Psoas muscle (tissue), 8 donors: Measurements from ENCODE around the gene RAB5IF. TPM values are rescaled to one million over a fixed set of nuclear protein-coding genes. Genes with fewer than 3 reads are reported as not detected.

Experiments used
- ATAC-seq, 4 donors: fragments of 200-7000 bp; cut with Tn5 transposase; one replicate each; pipeline ENCODE4 v1.9.1; 2020; ENCODE audit warnings: moderate library complexity in 3 of 4, mild to moderate bottlenecking in 2 of 4
- DNase-seq, 2 donors: peaks; one replicate each; pipeline ENCODE4 v3.0.0-alpha.2; 2020
- H3K27ac ChIP-seq: fragments of 200-600 bp; one replicate; pipeline ENCODE4 v1.8.0; 2022
- H3K27me3 ChIP-seq, 3 donors: fragments of 200-600 bp in 1 of 3; one replicate each; pipeline versions ENCODE4 v1.6.1 to v1.8.0; 2013 to 2022; ENCODE audit warnings: low read length in 2 of 3, mild to moderate bottlenecking in 2 of 3, moderate library complexity in 1 of 3; ENCODE audit not compliant: insufficient read depth in 3 of 3
- H3K36me3 ChIP-seq, 2 donors: fragments of 200-600 bp in 1 of 2; one replicate each; pipeline versions ENCODE4 v1.6.1 to v1.8.0; 2013 to 2022; ENCODE audit warnings: low read depth in 1 of 2, mild to moderate bottlenecking in 1 of 2, moderate library complexity in 1 of 2; ENCODE audit not compliant: insufficient read depth in 1 of 2
- H3K4me1 ChIP-seq: fragments of 200-600 bp; one replicate; pipeline ENCODE4 v1.8.0; 2022
- H3K4me3 ChIP-seq: fragments of 200-600 bp; one replicate; pipeline ENCODE4 v1.8.0; 2022; ENCODE audit warnings: mild to moderate bottlenecking
- H3K9me3 ChIP-seq: fragments of 200-600 bp; one replicate; pipeline ENCODE4 v1.8.0; 2022
- CTCF ChIP-seq: fragments of 200-600 bp; IDR thresholded peaks from one replicate; pipeline ENCODE4 v1.8.0; 2022; ENCODE audit warnings: antibody characterized with exemption
- WGBS, 3 donors: extraction: QIAGEN DNeasy Blood & Tissue Kit; methylation state at CpG; one replicate each; pipeline versions ENCODE4 v1.1.6 to v1.1.7; 2013; 5-methylcytosine and 5-hydroxymethylcytosine counted together
- intact Hi-C, 2 donors: fragments of 100-400 bp; cut with DNase I; formaldehyde crosslinking; loops; one replicate each; pipeline versions ENCODE4 v1.11.0 to v1.14.2; 2022
- polyA plus RNA-seq, 3 donors: library from polyadenylated mRNA; stranded (reverse); fragments of 200-250 nt; gene quantifications; one replicate each; pipeline ENCODE4 v1.2.3, GENCODE V29; 2013
- total RNA-seq, 4 donors: library from RNA; stranded (reverse); fragmentation: NEBNext Ultra II Directional in 2 of 4; extraction: Animal tissue kit (Norgen Biotek cat#: 25700) in 2 of 4; gene quantifications; one replicate each; pipeline versions ENCODE4 v1.2.1 to v1.2.4, GENCODE V29; 2021 to 2023
- donor health status: healthy with polysubstance abuse.
- donor health status: DM: no; HTN: no; CAD: no; lungs with moderate emphysema.
- donor health status: Bipolar disorder and iron deficiency.
- donor health status: healthy.
- donor health status: DM: yes; HTN: yes; CAD: no.
- donor health status: DM: no; HTN: no; CAD: no.
- donor health status: DM: no; HTN: no; CAD: no.
- donor health status: DM: yes; HTN: yes; CAD: no.

Gene RAB5IF
- total and polyA plus RNA-seq, 7 donors, result 77.3 to 585 (median 287) TPM

- Histone ChIP-seq H3K4me3 (no peak overlapping the region), H3K27me3 (no peaks in the 10 kb centered on the region), H3K9me3 (no peaks in the 10 kb centered on the region), H3K4me1 (no peaks in the 10 kb centered on the region), H3K27ac (no peak overlapping the region), H3K36me3 (peaks cover under 1 to 14% of the 10 kb centered on the region in 2 donors)
- intact Hi-C loops, result no loop called here
- 61 to 73% (median 67%) methylated on average over 8 of the region's 8 CpGs for WGBS, 3 donors
- DNase-seq (no peak), ATAC-seq (no peak)
- TF ChIP-seq CTCF, result no peak
Measured at GRCh38 chr20:36647196-36648121, 41.9 kb downstream of the RAB5IF start.

GRCh38 chr20:36653456-36653855 lies 47.9 kb downstream of the RAB5IF start:
- no peak overlapping the region for H3K27ac ChIP-seq
- intact Hi-C loops, result no loop called here
- H3K36me3 ChIP-seq, result peaks cover 12 to 72% of the 10 kb centered on the region in 2 donors
- no peak overlapping the region for H3K4me3 ChIP-seq
- ATAC-seq (no peak), DNase-seq (no peak)
- no peaks in the 10 kb centered on the region for H3K4me1 ChIP-seq
- H3K9me3 ChIP-seq, result no peaks in the 10 kb centered on the region
- no peaks in the 10 kb centered on the region for H3K27me3 ChIP-seq
- 90 to 94% (median 90%) methylated on average over 9 of the region's 9 CpGs for WGBS, 3 donors
- TF ChIP-seq CTCF, result no peak

- no peak for ATAC-seq
- 85 to 94% (median 88%) methylated on average over 8 of the region's 8 CpGs for WGBS, 3 donors
- no peaks in the 10 kb centered on the region for H3K4me1 ChIP-seq
Measured at GRCh38 chr20:36654506-36654905, 48.9 kb downstream of the RAB5IF start.

DNA sequence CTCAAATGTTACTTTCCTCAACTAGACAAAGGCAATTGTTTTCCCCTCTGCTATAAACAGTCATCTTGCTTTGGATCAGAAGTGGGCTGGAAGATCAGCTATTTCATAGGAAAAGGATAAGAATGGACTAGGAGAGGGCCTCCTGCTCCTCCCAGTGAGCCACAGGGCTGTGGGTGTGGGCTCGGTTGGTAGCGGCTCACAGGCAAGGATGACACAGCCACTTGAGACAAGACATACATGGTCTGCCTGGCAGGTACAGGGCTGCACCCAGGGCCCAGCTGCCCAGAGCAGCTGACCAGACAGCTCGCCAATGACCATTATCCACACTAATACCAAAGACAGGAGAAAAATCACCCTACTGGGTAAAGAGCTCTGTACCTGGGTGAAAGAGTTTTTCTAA lies 49.4 kb downstream of the RAB5IF start:
- no peaks in the 10 kb centered on the region for H3K4me1 ChIP-seq
- 85 to 91% (median 85%) methylated on average over 3 of the region's 3 CpGs for WGBS, 3 donors
- ATAC-seq (no peak), DNase-seq (no peak)
- no peak for TF ChIP-seq CTCF
- intact Hi-C loops, result no loop called here
- H3K9me3 ChIP-seq, result no peaks in the 10 kb centered on the region
- H3K4me3 ChIP-seq, result no peak overlapping the region
- no peaks in the 10 kb centered on the region for H3K27me3 ChIP-seq
- H3K27ac ChIP-seq, result no peak overlapping the region
- peaks cover 12 to 86% of the 10 kb centered on the region in 2 donors for H3K36me3 ChIP-seq

More at GRCh38 chr20:36654506-36654905, 48.9 kb downstream of the RAB5IF start:
- Histone ChIP-seq H3K27ac (no peak overlapping the region), H3K27me3 (no peaks in the 10 kb centered on the region), H3K9me3 (no peaks in the 10 kb centered on the region), H3K36me3 (peaks cover 12 to 82% of the 10 kb centered on the region in 2 donors), H3K4me3 (no peak overlapping the region)
- TF ChIP-seq CTCF, result no peak
- DNase-seq, result no peak
- intact Hi-C loops, result no loop called here
